H1 (cell line): ENCODE results near the gene VASP. TPM values are rescaled to one million over a fixed set of nuclear protein-coding genes. Genes with fewer than 3 reads are reported as not detected.

ENCODE experiments used
- ASH2L ChIP-seq: fragments of 200-600, 300-600 bp; sonication (generic); IDR thresholded peaks from one replicate; pipeline ENCODE4 v1.7.1; 2017; ENCODE audit warnings: low read length
- CBX8 ChIP-seq: fragments of 300-800, 300-1000 bp; sonication (generic); IDR thresholded peaks from 2 replicates; pipeline ENCODE4 v1.7.1; 2016; ENCODE audit warnings: low read depth, low read length, borderline replicate concordance
- EP300 ChIP-seq, 2 experiments: IDR thresholded peaks; 1 replicate in 1 of 2; 2 replicates in 1 of 2; pipeline ENCODE4 v1.6.1; 2011 to 2012; ENCODE audit warnings: low read depth in 2 of 2, low read length in 2 of 2, mild to moderate bottlenecking in 2 of 2, borderline replicate concordance in 1 of 2, inconsistent platforms in 1 of 2, moderate library complexity in 1 of 2
- GTF2F1 ChIP-seq: IDR thresholded peaks from 2 replicates; pipeline ENCODE4 v1.6.1; 2012; ENCODE audit warnings: low read depth, low read length, improper control_type of control experiment, borderline replicate concordance
- JUN ChIP-seq: IDR thresholded peaks from 2 replicates; pipeline ENCODE4 v1.6.1; 2011; ENCODE audit warnings: low read depth, mild to moderate bottlenecking, improper control_type of control experiment, low read length
- JUND ChIP-seq: IDR thresholded peaks from 2 replicates; pipeline ENCODE4 v1.6.1; 2011; ENCODE audit warnings: mild to moderate bottlenecking, improper control_type of control experiment, low read length
- KDM1A ChIP-seq: fragments of 200-600, 300-600 bp; sonication (generic); IDR thresholded peaks from 2 replicates; pipeline ENCODE4 v1.7.1; 2016; ENCODE audit warnings: mild to moderate bottlenecking, low read length, borderline replicate concordance
- KDM4A ChIP-seq: IDR thresholded peaks from one replicate; pipeline ENCODE4 v1.7.1; 2012; ENCODE audit warnings: low read depth, mild to moderate bottlenecking, moderate library complexity, low read length, inconsistent platforms; ENCODE audit not compliant: severe bottlenecking
- POLR2A ChIP-seq, 2 experiments: IDR thresholded peaks; 1 replicate in 1 of 2; 2 replicates in 1 of 2; pipeline ENCODE4 v1.6.1; 2011; ENCODE audit warnings: low read depth in 2 of 2, low read length in 2 of 2, mild to moderate bottlenecking in 2 of 2; ENCODE audit errors: control extremely low read depth in 1 of 2
- POLR2AphosphoS5 ChIP-seq: IDR thresholded peaks from 2 replicates; pipeline ENCODE4 v1.6.1; 2011; ENCODE audit warnings: low read depth, low read length
- RBBP5 ChIP-seq: IDR thresholded peaks from 2 replicates; pipeline ENCODE4 v1.7.1; 2012; ENCODE audit warnings: low read depth, mild to moderate bottlenecking, inconsistent platforms, low read length, moderate library complexity, borderline replicate concordance
- RNF2 ChIP-seq: fragments of 200-900, 300-1000 bp; sonication (generic); IDR thresholded peaks from 2 replicates; pipeline ENCODE4 v1.7.1; 2016; ENCODE audit warnings: borderline replicate concordance, low read depth, mild to moderate bottlenecking, antibody characterized with exemption, low read length; ENCODE audit not compliant: poor library complexity, severe bottlenecking; ENCODE audit errors: missing control alignments
- SUZ12 ChIP-seq: fragments of 200-600 bp; sonication (generic); IDR thresholded peaks from 2 replicates; pipeline ENCODE4 v1.6.1; 2012; ENCODE audit warnings: mild to moderate bottlenecking, inconsistent platforms, low read length, moderate library complexity, mixed read lengths
- TAF7 ChIP-seq: optimal IDR thresholded peaks from 2 replicates; pipeline ENCODE3; 2011; ENCODE audit warnings: low read depth, mild to moderate bottlenecking, inconsistent platforms, low read length, moderate library complexity, borderline replicate concordance
- TBP ChIP-seq: IDR thresholded peaks from 2 replicates; pipeline ENCODE4 v1.6.1; 2011; ENCODE audit warnings: low read depth, low read length, improper control_type of control experiment
- USF2 ChIP-seq: IDR thresholded peaks from 2 replicates; pipeline ENCODE4 v1.6.1; 2011; ENCODE audit warnings: low read length, improper control_type of control experiment
- YY1 ChIP-seq: IDR thresholded peaks from 2 replicates; pipeline ENCODE4 v1.6.1; 2011; ENCODE audit warnings: low read depth, mild to moderate bottlenecking, low read length
- polyA plus RNA-seq, 7 experiments: library from polyadenylated mRNA; depleted of rRNA in 3 of 7; stranded (reverse) in 5 of 7; unstranded in 2 of 7; fragments of >200 nt in 5 of 7; fragments of 200-250 nt in 2 of 7; gene quantifications; 1 replicate in 5 of 7; 2 replicates in 1 of 7; 4 replicates in 1 of 7; pipeline versions ENCODE4 v1.2.1 to v1.2.3, GENCODE V29; 2011 to 2013; ENCODE audit warnings: missing spikeins in 2 of 7, mixed read lengths in 2 of 7
- total RNA-seq: library from RNA; stranded (reverse); fragmentation: NEBNext Ultra II Directional; extraction: Animal tissue kit (Norgen Biotek cat#: 25700); gene quantifications from 2 replicates; pipeline ENCODE4 v1.2.1, GENCODE V29; 2021
- TF ChIP-seq, protein P1 (sequence below), 3 experiments: IDR thresholded peaks; 1 replicate in 2 of 3; 2 replicates in 1 of 3; pipeline versions ENCODE4 v1.5.1 to v1.6.1; 2011; ENCODE audit warnings: low read length in 3 of 3, mild to moderate bottlenecking in 3 of 3, inconsistent platforms in 2 of 3, low read depth in 1 of 3, moderate library complexity in 1 of 3; ENCODE audit not compliant: insufficient read depth in 1 of 3; ENCODE audit errors: control extremely low read depth in 1 of 3
- TF ChIP-seq, protein P2 (sequence below): IDR thresholded peaks from 2 replicates; pipeline ENCODE4 v1.6.1; 2011; ENCODE audit warnings: low read depth, mild to moderate bottlenecking, low read length; ENCODE audit not compliant: insufficient read depth

VASP gene
- total and polyA plus RNA-seq, 2 of the 8 experiments (the other 6 are each of a cell fraction or from before 2014, with no cell fraction given), result 89.7 to 135 TPM

GRCh38 chr19:45467456-45468158 lies 39.7 kb upstream of the VASP start, which contains the start of gene FOSB (continued):
- TF ChIP-seq USF2 (no peak), KDM4A (peak; percentile 56), ASH2L (peak; percentile 14), CBX8 (no peak), GTF2F1 (0 out of 2 replicates have a peak, but pooled peaks have one; percentile 32), SUZ12 (no peak), YY1 (no peak), EP300 (IDR thresholded peaks at IDR 0.05; ENCODE audit: borderline replicate concordance in 1 of 2, low read depth in 2 of 2, low read length in 2 of 2) (peak in 1 of 2 experiments; percentile 13; a peak in 1 of 3 replicates), JUN (0 out of 2 replicates have a peak, but pooled peaks have one; percentile 47), POLR2AphosphoS5 (peak; percentile 59), JUND (peak; percentile 84), TAF7 (peak; percentile 81), KDM1A (no peak), POLR2A (IDR thresholded peaks at IDR 0.05; ENCODE audit: control extremely low read depth in 1 of 2, low read depth in 2 of 2, low read length in 2 of 2) (peak; percentile 89 to 95), TBP (peak; percentile 95), RBBP5 (no peak), RNF2 (no peak)
- TF ChIP-seq, protein P1, sequence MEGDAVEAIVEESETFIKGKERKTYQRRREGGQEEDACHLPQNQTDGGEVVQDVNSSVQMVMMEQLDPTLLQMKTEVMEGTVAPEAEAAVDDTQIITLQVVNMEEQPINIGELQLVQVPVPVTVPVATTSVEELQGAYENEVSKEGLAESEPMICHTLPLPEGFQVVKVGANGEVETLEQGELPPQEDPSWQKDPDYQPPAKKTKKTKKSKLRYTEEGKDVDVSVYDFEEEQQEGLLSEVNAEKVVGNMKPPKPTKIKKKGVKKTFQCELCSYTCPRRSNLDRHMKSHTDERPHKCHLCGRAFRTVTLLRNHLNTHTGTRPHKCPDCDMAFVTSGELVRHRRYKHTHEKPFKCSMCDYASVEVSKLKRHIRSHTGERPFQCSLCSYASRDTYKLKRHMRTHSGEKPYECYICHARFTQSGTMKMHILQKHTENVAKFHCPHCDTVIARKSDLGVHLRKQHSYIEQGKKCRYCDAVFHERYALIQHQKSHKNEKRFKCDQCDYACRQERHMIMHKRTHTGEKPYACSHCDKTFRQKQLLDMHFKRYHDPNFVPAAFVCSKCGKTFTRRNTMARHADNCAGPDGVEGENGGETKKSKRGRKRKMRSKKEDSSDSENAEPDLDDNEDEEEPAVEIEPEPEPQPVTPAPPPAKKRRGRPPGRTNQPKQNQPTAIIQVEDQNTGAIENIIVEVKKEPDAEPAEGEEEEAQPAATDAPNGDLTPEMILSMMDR (IDR thresholded peaks at IDR 0.05; ENCODE audit: control extremely low read depth in 1 of 3, insufficient read depth in 1 of 3, low read depth in 1 of 3, low read length in 3 of 3), result peak in 1 of 3 experiments; percentile 33; a peak in 2 of 4 replicates
- TF ChIP-seq, protein P2, sequence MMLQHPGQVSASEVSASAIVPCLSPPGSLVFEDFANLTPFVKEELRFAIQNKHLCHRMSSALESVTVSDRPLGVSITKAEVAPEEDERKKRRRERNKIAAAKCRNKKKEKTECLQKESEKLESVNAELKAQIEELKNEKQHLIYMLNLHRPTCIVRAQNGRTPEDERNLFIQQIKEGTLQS, result no peak
